NCI-H1105 treated with DMSO at 0.1 percent for 48 hours (cell line): ENCODE results near the gene DNM3.

Experiments used
- DNase-seq: peaks from one replicate; lab custom pipeline; 2025; lab: John Stamatoyannopoulos, UW

DNM3 gene

GRCh38 chr1:172455451-172455850 is 614.2 kb downstream of the DNM3 start:
- DNase-seq: no peak

- no peak for DNase-seq
These were observed 615.1 kb downstream of the DNM3 start for GRCh38 chr1:172456344-172456769.

- DNase-seq: no peak
These were observed 616.3 kb downstream of the DNM3 start for GRCh38 chr1:172457479-172458130.

GRCh38 chr1:172460177-172460576 is 618.9 kb downstream of the DNM3 start:
- no peak for DNase-seq

- DNase-seq: no peak
These were observed 619.6 kb downstream of the DNM3 start for GRCh38 chr1:172460887-172461315.
